GM23248 (cell line): Measurements from ENCODE around the gene ING3. TPM values are rescaled to one million over a fixed set of nuclear protein-coding genes. Genes with fewer than 3 reads are reported as not detected.

Experiments
- DNase-seq: peaks from one replicate; pipeline ENCODE4 v3.0.0-alpha.2; 2015
- H2AFZ ChIP-seq: fragments of 200-600 bp; sonication (generic); 2 replicates; pipeline ENCODE4 v1.6.1; 2016; ENCODE audit warnings: antibody characterized with exemption
- H3F3A ChIP-seq: fragments of 200-600 bp; sonication (generic); 2 replicates; pipeline ENCODE4 v1.6.1; 2016; ENCODE audit warnings: mild to moderate bottlenecking, antibody characterized with exemption, mixed run types; ENCODE audit not compliant: insufficient read depth
- H3K27ac ChIP-seq: fragments of 200-600 bp; sonication (generic); 2 replicates; pipeline ENCODE4 v1.5.1; 2016; ENCODE audit warnings: mild to moderate bottlenecking
- H3K27me3 ChIP-seq: fragments of 200-600 bp; sonication (generic); replicated peaks from 2 replicates; pipeline ENCODE4 v1.6.1; 2016; ENCODE audit warnings: mild to moderate bottlenecking; ENCODE audit not compliant: insufficient read depth
- H3K36me3 ChIP-seq: fragments of 200-600 bp; sonication (generic); 2 replicates; pipeline ENCODE4 v1.6.1; 2016; ENCODE audit warnings: low read depth, mild to moderate bottlenecking
- H3K4me1 ChIP-seq: fragments of 200-600 bp; sonication (generic); 2 replicates; pipeline ENCODE4 v1.6.1; 2016; ENCODE audit warnings: mild to moderate bottlenecking; ENCODE audit not compliant: insufficient read depth
- H3K4me2 ChIP-seq: fragments of 200-600 bp; sonication (generic); one replicate; pipeline ENCODE4 v1.6.1; 2016; ENCODE audit warnings: mild to moderate bottlenecking; ENCODE audit not compliant: unreplicated experiment
- H3K4me3 ChIP-seq: fragments of 200-600 bp; sonication (generic); 2 replicates; pipeline ENCODE4 v1.5.1; 2016; ENCODE audit warnings: mild to moderate bottlenecking
- H3K79me2 ChIP-seq: fragments of 200-600 bp; sonication (generic); 2 replicates; pipeline ENCODE4 v1.6.1; 2016; ENCODE audit warnings: mild to moderate bottlenecking; ENCODE audit not compliant: insufficient read depth
- H3K9ac ChIP-seq: fragments of 200-600 bp; sonication (generic); 2 replicates; pipeline ENCODE4 v1.6.1; 2016; ENCODE audit warnings: mild to moderate bottlenecking
- H3K9me2 ChIP-seq: fragments of 200-600 bp; sonication (generic); 2 replicates; pipeline ENCODE4 v1.6.1; 2016; ENCODE audit warnings: mixed run types, mild to moderate bottlenecking, moderate library complexity; ENCODE audit not compliant: insufficient read depth
- H3K9me3 ChIP-seq: fragments of 200-600 bp; sonication (generic); one replicate; pipeline ENCODE4 v1.6.1; 2017; ENCODE audit warnings: low read depth
- H4K20me1 ChIP-seq: fragments of 200-600 bp; sonication (generic); 2 replicates; pipeline ENCODE4 v1.6.0; 2016; ENCODE audit not compliant: insufficient read depth
- EZH2 ChIP-seq: fragments of 200-600 bp; sonication (generic); IDR thresholded peaks from 2 replicates; pipeline ENCODE4 v1.6.1; 2018; ENCODE audit warnings: antibody characterized with exemption, mild to moderate bottlenecking; ENCODE audit not compliant: insufficient read depth, poor library complexity, severe bottlenecking
- EZH2phosphoT487 ChIP-seq: fragments of 200-600 bp; sonication (generic); IDR thresholded peaks from 2 replicates; pipeline ENCODE4 v1.6.1; 2018; ENCODE audit warnings: antibody characterized with exemption, moderate library complexity, mild to moderate bottlenecking, low read depth; ENCODE audit not compliant: insufficient read depth
- WGBS, 2 experiments: methylation state at CpG; one replicate each; pipeline ENCODE4 v1.1.6; 2015 to 2017; ENCODE audit warnings: low lambda C conversion rate in 2 of 2, low coverage in 1 of 2; ENCODE audit errors: missing lambda C conversion rate in 2 of 2; 5-methylcytosine and 5-hydroxymethylcytosine counted together
- in situ Hi-C: fragments of 300-500 bp; cut with MboI; formaldehyde crosslinking; loops from 2 replicates; pipeline ENCODE4 v1.15.0; 2020
- polyA plus RNA-seq: library from polyadenylated mRNA; unstranded; fragments of >200 nt; fragmentation: Nextera tagmentation; extraction: Ambion mirVana; gene quantifications from 2 replicates; pipeline ENCODE4 v1.2.1, GENCODE V29; 2016
- total RNA-seq: library from RNA; depleted of rRNA; stranded (reverse); fragments of >200 nt; shearing (Covaris generic); gene quantifications from 2 replicates; pipeline ENCODE4 v1.2.3, GENCODE V29; 2014

Gene ING3
- total and polyA plus RNA-seq, 2 experiments from 2014 or later = 10.1 to 27.0 TPM

DNA sequence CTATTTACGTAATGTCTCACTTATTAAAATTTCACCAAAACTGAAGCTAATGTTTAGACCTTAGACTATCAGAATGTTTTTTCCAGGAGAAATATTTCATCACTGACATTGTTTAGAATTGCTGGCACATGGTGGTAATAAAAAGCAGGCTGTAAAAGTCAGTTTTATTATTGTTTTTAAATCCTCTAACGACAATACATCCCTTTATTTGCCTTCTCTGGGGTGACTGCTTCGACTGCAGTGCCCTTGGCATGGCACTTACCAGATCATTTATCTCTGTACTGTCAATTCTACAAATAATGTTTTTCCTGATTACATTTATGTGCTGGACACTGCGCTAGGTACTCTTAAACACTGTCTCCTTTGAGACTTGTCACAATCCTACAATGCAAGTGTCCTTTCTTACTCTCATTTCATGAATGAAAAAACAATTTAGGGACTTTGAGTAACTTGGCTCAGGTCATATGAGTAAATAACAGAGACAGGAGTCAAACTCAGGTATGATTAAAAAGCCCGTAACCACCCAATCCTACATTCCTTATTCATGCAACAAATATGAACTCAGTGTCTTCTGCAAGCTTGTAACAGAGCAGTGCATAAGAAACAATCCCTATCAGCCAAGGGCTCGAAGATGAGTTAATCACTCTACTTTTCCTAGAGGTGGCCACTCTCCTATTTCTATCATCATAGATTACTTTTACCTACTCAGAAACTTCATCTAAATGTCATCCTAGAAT lies 5.6 kb upstream of the ING3 start:
- Histone ChIP-seq H3K36me3 (no peaks in the 10 kb centered on the region), H2AFZ (no peak overlapping the region), H3K4me3 (no peak overlapping the region), H3K27ac (no peak overlapping the region), H4K20me1 (no peaks in the 10 kb centered on the region), H3K4me2 (no peak overlapping the region), H3K27me3 (no peaks in the 10 kb centered on the region), H3K9me3 (no peaks in the 10 kb centered on the region), H3K9ac (no peak overlapping the region), H3K9me2 (no peaks in the 10 kb centered on the region), H3K4me1 (0 out of 2 replicates have a peak, but pooled peaks cover 3% of the 10 kb centered on the region), H3K79me2 (no peaks in the 10 kb centered on the region), H3F3A (no peaks in the 10 kb centered on the region)
- no peak for DNase-seq
- WGBS, 2 experiments = 55 to 59% methylated on average over 6 of the region's 6 CpGs
- TF ChIP-seq EZH2 (no peak), EZH2phosphoT487 (no peak)
- in situ Hi-C loops = no loop called here

- no peaks in the 10 kb centered on the region for H3F3A ChIP-seq
- H3K79me2 ChIP-seq = peaks cover 20% of the 10 kb centered on the region
- no peak overlapping the region for H3K27ac ChIP-seq
- in situ Hi-C loops = no loop called here
- no peak overlapping the region for H3K4me2 ChIP-seq
- no peak for DNase-seq
- H3K4me1 ChIP-seq = peaks cover 13% of the 10 kb centered on the region; the same call in 1 of the 2 replicates
- no peaks in the 10 kb centered on the region for H3K9me3 ChIP-seq
- H3K9me2 ChIP-seq = no peaks in the 10 kb centered on the region
- no peak overlapping the region for H3K9ac ChIP-seq
- H3K27me3 ChIP-seq = no peaks in the 10 kb centered on the region
- 0 out of 2 replicates have a peak, but pooled peaks cover 4% of the 10 kb centered on the region for H4K20me1 ChIP-seq
- no peak overlapping the region for H3K4me3 ChIP-seq
- no peak for TF ChIP-seq EZH2
- TF ChIP-seq EZH2phosphoT487 = no peak
- H3K36me3 ChIP-seq = no peaks in the 10 kb centered on the region
- no peak overlapping the region for H2AFZ ChIP-seq
Measured at GRCh38 chr7:120947980-120948379, 2.6 kb upstream of the ING3 start.

- DNase-seq = peak; percentile 7
- peak overlapping the region; percentile 94 for H2AFZ ChIP-seq
Measured at GRCh38 chr7:120949393-120949911, 1.1 kb upstream of the ING3 start.

GRCh38 chr7:120949998-120950538 lies 509 bp upstream of the ING3 start:
- TF ChIP-seq EZH2phosphoT487 (no peak), EZH2 (no peak)
- DNase-seq = no peak
- H3F3A ChIP-seq = no peaks in the 10 kb centered on the region
- peak overlapping the region; percentile 96 for H3K9ac ChIP-seq
- peak overlapping the region; percentile 89 for H3K4me2 ChIP-seq
- H4K20me1 ChIP-seq = 0 out of 2 replicates have a peak, but pooled peaks cover 4% of the 10 kb centered on the region
- H3K27ac ChIP-seq = no peak overlapping the region
- H3K79me2 ChIP-seq = peaks cover 28% of the 10 kb centered on the region
- H3K4me1 ChIP-seq = peaks cover 13% of the 10 kb centered on the region; the same call in 1 of the 2 replicates
- in situ Hi-C loops = no loop called here
- H3K4me3 ChIP-seq = peak overlapping the region; percentile 81
- peak overlapping the region; percentile 94 for H2AFZ ChIP-seq
- H3K9me2 ChIP-seq = no peaks in the 10 kb centered on the region
- 5 to 6% methylated on average over 10 of the region's 10 CpGs for WGBS, 2 experiments
- H3K36me3 ChIP-seq = peaks cover 9% of the 10 kb centered on the region; the same call in 1 of the 2 replicates
- no peaks in the 10 kb centered on the region for H3K27me3 ChIP-seq
- no peaks in the 10 kb centered on the region for H3K9me3 ChIP-seq

More at GRCh38 chr7:120949393-120949911, 1.1 kb upstream of the ING3 start:
- no peak for TF ChIP-seq EZH2
- no peak for TF ChIP-seq EZH2phosphoT487
- in situ Hi-C loops = no loop called here
- 0 out of 2 replicates have a peak, but pooled peaks cover 4% of the 10 kb centered on the region for H4K20me1 ChIP-seq
- no peaks in the 10 kb centered on the region for H3F3A ChIP-seq
- no peak overlapping the region for H3K9ac ChIP-seq
- peaks cover 9% of the 10 kb centered on the region; the same call in 1 of the 2 replicates for H3K36me3 ChIP-seq
- WGBS, 2 experiments = 39 to 49% methylated on average over 8 of the region's 8 CpGs
- H3K79me2 ChIP-seq = peaks cover 28% of the 10 kb centered on the region
- H3K9me2 ChIP-seq = no peaks in the 10 kb centered on the region
- no peaks in the 10 kb centered on the region for H3K27me3 ChIP-seq
- no peaks in the 10 kb centered on the region for H3K9me3 ChIP-seq
- H3K4me1 ChIP-seq = peaks cover 13% of the 10 kb centered on the region; the same call in 1 of the 2 replicates
- H3K4me3 ChIP-seq = peak overlapping the region; percentile 81
- H3K4me2 ChIP-seq = peak overlapping the region; percentile 89
- H3K27ac ChIP-seq = no peak overlapping the region
